SU-DHL-6 (cell line): ENCODE data around the gene B4GAT1.

Experiments used
- H2AFZ ChIP-seq: fragments of 200-600 bp; sonication (generic); 2 replicates; pipeline ENCODE4 v1.6.1; 2014; ENCODE audit warnings: low read depth, mild to moderate bottlenecking, moderate library complexity, mixed read lengths, antibody characterized with exemption, low read length; ENCODE audit not compliant: severe bottlenecking
- H3F3A ChIP-seq: fragments of 200-600 bp; shearing (Covaris generic); 2 replicates; pipeline ENCODE4 v1.6.0; 2016; ENCODE audit warnings: antibody characterized with exemption, mild to moderate bottlenecking; ENCODE audit not compliant: insufficient read depth
- H3K27ac ChIP-seq: fragments of 200-600 bp; sonication (generic); 2 replicates; pipeline ENCODE4 v1.5.1; 2016; ENCODE audit warnings: low read depth, mild to moderate bottlenecking, low read length, moderate library complexity, mixed read lengths
- H3K27me3 ChIP-seq: fragments of 200-600 bp; sonication (generic), shearing (Covaris generic); 2 replicates; pipeline ENCODE4 v1.6.0; 2014; ENCODE audit warnings: mild to moderate bottlenecking, low read length
- H3K36me3 ChIP-seq: fragments of 200-600 bp; sonication (generic); 2 replicates; pipeline ENCODE4 v1.6.1; 2014; ENCODE audit warnings: mild to moderate bottlenecking, low read length, mixed read lengths
- H3K4me2 ChIP-seq: fragments of 300-600, 200-600 bp; shearing (Covaris generic), sonication (generic); 2 replicates; pipeline ENCODE4 v1.6.0; 2014; ENCODE audit warnings: low read length, low read depth, mild to moderate bottlenecking; ENCODE audit not compliant: poor library complexity, severe bottlenecking
- H3K4me3 ChIP-seq: fragments of 200-600 bp; sonication (generic); 2 replicates; pipeline ENCODE4 v1.5.1; 2014; ENCODE audit warnings: antibody characterized with exemption, low read length, mild to moderate bottlenecking, mixed read lengths; ENCODE audit not compliant: insufficient read depth, poor library complexity, severe bottlenecking
- H3K79me2 ChIP-seq: fragments of 200-600 bp; sonication (generic); 2 replicates; pipeline ENCODE4 v1.6.1; 2014; ENCODE audit warnings: mild to moderate bottlenecking, low read length, moderate library complexity; ENCODE audit not compliant: insufficient read depth
- H3K9ac ChIP-seq: fragments of 200-600 bp; sonication (generic); 2 replicates; pipeline ENCODE4 v1.7.0; 2014; ENCODE audit warnings: mild to moderate bottlenecking, low read length
- H3K9me2 ChIP-seq: fragments of 200-600 bp; sonication (generic); replicated peaks from 2 replicates; pipeline ENCODE4 v1.6.1; 2014; ENCODE audit warnings: low read length; ENCODE audit not compliant: insufficient read depth
- H3K9me3 ChIP-seq: fragments of 200-600 bp; sonication (generic); 2 replicates; pipeline ENCODE4 v1.6.1; 2014; ENCODE audit warnings: low read length, mixed read lengths; ENCODE audit not compliant: insufficient read depth
- H4K20me1 ChIP-seq: fragments of 200-600 bp; sonication (generic); 2 replicates; pipeline ENCODE4 v1.6.1; 2014; ENCODE audit warnings: low read depth, mild to moderate bottlenecking, antibody characterized with exemption, low read length, moderate library complexity, mixed read lengths
- CTCF ChIP-seq: fragments of 200-600 bp; sonication (generic); IDR thresholded peaks from one replicate; pipeline ENCODE4 v1.5.1; 2017; ENCODE audit warnings: antibody characterized with exemption, mild to moderate bottlenecking, low read length, moderate library complexity; ENCODE audit not compliant: insufficient read depth, poor library complexity, severe bottlenecking
- EZH2phosphoT487 ChIP-seq: fragments of 200-600 bp; sonication (generic), shearing (Covaris generic); conservative IDR thresholded peaks from 2 replicates; pipeline ENCODE4 v1.6.1; 2018; ENCODE audit warnings: mild to moderate bottlenecking, antibody characterized with exemption, low read length, moderate library complexity, mixed read lengths

Gene B4GAT1

DNA sequence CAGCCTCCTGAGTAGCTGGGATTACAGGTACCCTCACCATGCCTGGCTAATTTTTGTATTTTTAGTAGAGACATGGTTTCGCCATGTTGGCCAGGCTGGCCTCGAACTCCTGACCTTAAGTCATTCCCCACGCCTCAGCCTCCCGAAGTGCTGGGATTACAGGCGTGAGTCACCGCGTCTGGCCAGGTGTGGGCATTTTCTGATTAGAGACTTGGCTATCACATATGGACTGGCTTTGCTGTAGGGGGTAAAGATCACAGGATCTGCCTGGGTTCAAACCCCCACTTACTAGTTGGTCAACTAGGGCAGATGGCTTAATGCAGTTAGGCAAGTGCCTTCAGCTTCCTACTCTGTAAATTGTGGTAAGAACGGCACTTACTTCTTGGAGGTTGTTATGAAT lies 37.1 kb downstream of the B4GAT1 start:
- no peak overlapping the region for H3K27ac ChIP-seq
- H3K9ac ChIP-seq = no peak overlapping the region
- TF ChIP-seq CTCF = no peak
- H3K27me3 ChIP-seq = no peaks in the 10 kb centered on the region
- H3K4me2 ChIP-seq = no peak overlapping the region
- H2AFZ ChIP-seq = no peak overlapping the region
- no peaks in the 10 kb centered on the region for H3K36me3 ChIP-seq
- H3K9me2 ChIP-seq = no peaks in the 10 kb centered on the region
- H3K9me3 ChIP-seq = no peaks in the 10 kb centered on the region
- no peaks in the 10 kb centered on the region for H3F3A ChIP-seq
- no peak overlapping the region for H3K4me3 ChIP-seq
- H3K79me2 ChIP-seq = no peaks in the 10 kb centered on the region
- no peaks in the 10 kb centered on the region for H4K20me1 ChIP-seq

DNA sequence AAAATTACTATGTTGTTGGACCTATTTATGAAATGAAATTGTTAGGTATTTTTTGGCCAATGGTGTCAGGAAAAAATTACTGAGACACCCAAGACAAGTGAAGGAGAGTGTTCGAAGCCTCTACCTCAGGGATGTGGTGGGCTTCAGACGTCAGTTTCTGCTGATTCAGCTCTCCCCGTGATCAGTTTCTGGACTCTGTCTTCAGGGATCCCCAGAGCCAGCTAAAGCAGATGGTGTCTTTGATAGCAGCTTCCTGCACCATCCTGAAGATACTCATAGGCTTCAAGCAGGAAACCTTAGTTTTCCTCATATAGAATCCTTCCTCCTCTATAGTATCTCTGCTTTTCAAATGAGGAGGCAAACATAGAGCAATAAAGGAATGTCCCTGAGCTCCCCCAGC lies 38.0 kb downstream of the B4GAT1 start:
- H3K27ac ChIP-seq = no peak overlapping the region
- no peak overlapping the region for H3K4me2 ChIP-seq
- no peaks in the 10 kb centered on the region for H3K27me3 ChIP-seq
- H2AFZ ChIP-seq = no peak overlapping the region
- no peaks in the 10 kb centered on the region for H4K20me1 ChIP-seq
- no peak overlapping the region for H3K9ac ChIP-seq
- no peaks in the 10 kb centered on the region for H3K79me2 ChIP-seq
- no peaks in the 10 kb centered on the region for H3K36me3 ChIP-seq
- H3K4me3 ChIP-seq = no peak overlapping the region
- H3K9me2 ChIP-seq = no peaks in the 10 kb centered on the region
- H3K9me3 ChIP-seq = no peaks in the 10 kb centered on the region
- TF ChIP-seq EZH2phosphoT487 = no peak
- TF ChIP-seq CTCF = no peak
- H3F3A ChIP-seq = no peaks in the 10 kb centered on the region

DNA sequence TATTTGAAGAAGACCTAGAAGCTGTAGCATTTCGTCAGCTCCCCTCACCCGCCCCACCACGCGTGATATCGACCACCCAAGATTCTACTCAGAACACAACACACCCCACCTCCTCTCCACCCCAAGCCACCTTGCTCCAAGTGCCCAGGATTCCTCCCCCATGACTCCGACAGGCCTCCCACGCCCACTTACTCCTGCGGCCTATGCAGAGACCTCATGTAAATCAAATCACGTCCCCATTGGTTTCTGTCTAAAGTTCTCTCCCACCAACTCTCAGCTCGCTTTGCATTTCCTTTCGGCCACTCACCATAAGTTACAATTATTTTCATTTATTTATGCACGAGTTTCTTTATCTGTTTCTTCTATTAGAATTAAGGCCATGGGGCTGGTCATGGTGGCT lies 44.8 kb downstream of the B4GAT1 start:
- H3K9ac ChIP-seq = no peak overlapping the region
- H3K27ac ChIP-seq = no peak overlapping the region
- no peaks in the 10 kb centered on the region for H3K9me2 ChIP-seq
- H3K4me3 ChIP-seq = no peak overlapping the region
- H4K20me1 ChIP-seq = no peaks in the 10 kb centered on the region
- H3K4me2 ChIP-seq = no peak overlapping the region
- H3F3A ChIP-seq = no peaks in the 10 kb centered on the region
- no peaks in the 10 kb centered on the region for H3K27me3 ChIP-seq
- H2AFZ ChIP-seq = no peak overlapping the region
- TF ChIP-seq CTCF = no peak
- TF ChIP-seq EZH2phosphoT487 = no peak
- no peaks in the 10 kb centered on the region for H3K79me2 ChIP-seq
- H3K9me3 ChIP-seq = no peaks in the 10 kb centered on the region
- no peaks in the 10 kb centered on the region for H3K36me3 ChIP-seq

- Histone ChIP-seq H3F3A (no peaks in the 10 kb centered on the region), H4K20me1 (no peaks in the 10 kb centered on the region), H3K79me2 (no peaks in the 10 kb centered on the region), H3K9ac (no peak overlapping the region), H3K9me2 (no peaks in the 10 kb centered on the region), H3K4me2 (no peak overlapping the region), H3K9me3 (no peaks in the 10 kb centered on the region), H3K36me3 (no peaks in the 10 kb centered on the region), H3K27me3 (no peaks in the 10 kb centered on the region), H3K4me3 (no peak overlapping the region), H3K27ac (no peak overlapping the region), H2AFZ (no peak overlapping the region)
- TF ChIP-seq EZH2phosphoT487 (no peak), CTCF (no peak)
Observed at GRCh38 chr11:66299186-66299585, 48.2 kb downstream of the B4GAT1 start.
